HEK293 (cell line): Measurements from ENCODE around the gene METTL8.

Experiments
- CTCF ChIA-PET: fragments of 350-600 bp; formaldehyde crosslinking; extraction: SDS; loops from one replicate; lab custom pipeline; 2021; ENCODE audit warnings: antibody characterized with exemption; lab: Yijun Ruan, JAX
- POLR2A ChIA-PET: fragments of 300-600 bp; formaldehyde crosslinking; extraction: SDS; loops from one replicate; lab custom pipeline; 2020; ENCODE audit warnings: antibody characterized with exemption, inconsistent platforms; lab: Yijun Ruan, JAX
- H3K27ac ChIP-seq: fragments of 200-500 bp; sonication (Bioruptor generic); 2 replicates; pipeline ENCODE4 v1.5.1; 2014; ENCODE audit warnings: low read depth, low read length, control low read depth, inconsistent platforms; ENCODE audit errors: extremely low read depth
- H3K36me3 ChIP-seq, 2 experiments: fragments of 200-500 bp in 1 of 2; sonication (Bioruptor generic) in 1 of 2; 1 replicate in 1 of 2; 2 replicates in 1 of 2; pipeline ENCODE4 v1.5.1; 2014 to 2017; ENCODE audit warnings: inconsistent platforms in 2 of 2, low read length in 2 of 2; ENCODE audit not compliant: control insufficient read depth in 2 of 2, insufficient read depth in 1 of 2
- H3K4me1 ChIP-seq: fragments of 200-500 bp; sonication (Bioruptor generic); 2 replicates; pipeline ENCODE4 v1.5.1; 2014; ENCODE audit warnings: mild to moderate bottlenecking, low read length, inconsistent platforms; ENCODE audit not compliant: control insufficient read depth, insufficient read depth
- H3K4me3 ChIP-seq: 2 replicates; pipeline ENCODE4 v1.5.1; 2011; ENCODE audit warnings: low read depth, mild to moderate bottlenecking, control low read depth, low read length, moderate library complexity
- H3K9me3 ChIP-seq: fragments of 200-500 bp; sonication (Bioruptor generic); 2 replicates; pipeline ENCODE4 v1.5.1; 2014; ENCODE audit warnings: low read depth, low read length, inconsistent platforms; ENCODE audit not compliant: control insufficient read depth, insufficient read depth
- CTCF ChIP-seq: fragments of 450-650 bp; formaldehyde crosslinking; IDR thresholded peaks from 2 replicates; pipeline ENCODE4 v1.5.1; 2016; ENCODE audit warnings: missing biosample characterization, missing genetic modification characterization
- GLIS2 ChIP-seq: fragments of 450-650 bp; formaldehyde crosslinking; IDR thresholded peaks from 2 replicates; pipeline ENCODE4 v1.5.1; 2016; ENCODE audit warnings: missing biosample characterization, missing genetic modification characterization
- MYNN ChIP-seq: fragments of 450-650 bp; formaldehyde crosslinking; IDR thresholded peaks from 2 replicates; pipeline ENCODE4 v1.5.1; 2016; ENCODE audit warnings: missing biosample characterization, missing genetic modification characterization, borderline replicate concordance
- OSR2 ChIP-seq: fragments of 450-650 bp; formaldehyde crosslinking; IDR thresholded peaks from 2 replicates; pipeline ENCODE4 v1.5.1; 2016; ENCODE audit warnings: missing biosample characterization, missing genetic modification characterization
- PRDM1 ChIP-seq: fragments of 450-650 bp; formaldehyde crosslinking; IDR thresholded peaks from 2 replicates; pipeline ENCODE4; 2016; ENCODE audit warnings: missing biosample characterization, missing genetic modification characterization
- PRDM6 ChIP-seq: fragments of 450-650 bp; formaldehyde crosslinking; IDR thresholded peaks from 2 replicates; pipeline ENCODE4 v1.5.1; 2017; ENCODE audit warnings: missing biosample characterization, missing genetic modification characterization
- WT1 ChIP-seq: fragments of 450-650 bp; formaldehyde crosslinking; IDR thresholded peaks from 2 replicates; pipeline ENCODE4 v1.5.1; 2016; ENCODE audit warnings: missing biosample characterization, missing genetic modification characterization
- ZBTB21 ChIP-seq: fragments of 450-650 bp; formaldehyde crosslinking; IDR thresholded peaks from 2 replicates; pipeline ENCODE4 v1.5.1; 2017; ENCODE audit warnings: missing biosample characterization, missing genetic modification characterization
- ZBTB44 ChIP-seq: fragments of 450-650 bp; IDR thresholded peaks from 2 replicates; pipeline ENCODE4 v1.5.1; 2018; ENCODE audit warnings: missing biosample characterization, mild to moderate bottlenecking, missing genetic modification characterization
- ZIC2 ChIP-seq: fragments of 450-650 bp; formaldehyde crosslinking; IDR thresholded peaks from 2 replicates; pipeline ENCODE4 v1.5.1; 2016; ENCODE audit warnings: missing biosample characterization, missing genetic modification characterization
- ZNF133 ChIP-seq: fragments of 450-650 bp; formaldehyde crosslinking; IDR thresholded peaks from 2 replicates; pipeline ENCODE4 v1.5.1; 2016; ENCODE audit warnings: missing biosample characterization, missing genetic modification characterization
- ZNF155 ChIP-seq: fragments of 450-650 bp; formaldehyde crosslinking; IDR thresholded peaks from 2 replicates; pipeline ENCODE4 v1.5.1; 2016; ENCODE audit warnings: missing biosample characterization, missing genetic modification characterization
- ZNF341 ChIP-seq: fragments of 450-650 bp; formaldehyde crosslinking; IDR thresholded peaks from 2 replicates; pipeline ENCODE4; 2016; ENCODE audit warnings: low read depth, missing biosample characterization, missing genetic modification characterization
- ZNF48 ChIP-seq: fragments of 450-650 bp; formaldehyde crosslinking; IDR thresholded peaks from 2 replicates; pipeline ENCODE4 v1.5.1; 2016; ENCODE audit warnings: missing biosample characterization, missing genetic modification characterization
- ZNF571 ChIP-seq: fragments of 450-650 bp; formaldehyde crosslinking; IDR thresholded peaks from 2 replicates; pipeline ENCODE4 v1.5.0; 2017; ENCODE audit warnings: missing biosample characterization, missing genetic modification characterization
- ZNF621 ChIP-seq: fragments of 450-650 bp; formaldehyde crosslinking; IDR thresholded peaks from 2 replicates; pipeline ENCODE4 v1.5.1; 2017; ENCODE audit warnings: missing biosample characterization, missing genetic modification characterization
- ZNF747 ChIP-seq: fragments of 450-650 bp; formaldehyde crosslinking; IDR thresholded peaks from 2 replicates; pipeline ENCODE4 v1.5.1; 2016; ENCODE audit warnings: missing biosample characterization, missing genetic modification characterization

METTL8 gene

GRCh38 chr2:171410101-171410500, 23.7 kb downstream of the METTL8 start:
- ChIA-PET POLR2A (no interaction called here), CTCF (interaction anchor here (0.5 to 2.4 kb wide), 2 partner anchors 327 to 436 kb away, joined by 3 to 11 read pairs; no protein-coding TSS in a partner anchor)
- TF ChIP-seq PRDM6 = peak; percentile 47
- no peak for TF ChIP-seq OSR2
- H3K4me3 ChIP-seq = no peak overlapping the region
- no peaks in the 10 kb centered on the region for H3K9me3 ChIP-seq
- H3K36me3 ChIP-seq = no peaks in the 10 kb centered on the region; a peak in 1 of 3 replicates
- H3K4me1 ChIP-seq = peaks cover 6% of the 10 kb centered on the region
- H3K27ac ChIP-seq = no peak overlapping the region

GRCh38 chr2:171409436-171409971, 24.3 kb downstream of the METTL8 start:
- H3K4me3 ChIP-seq = no peak overlapping the region
- TF ChIP-seq ZBTB21 (tag by site-specific recombination) (no peak), WT1 (tag by site-specific recombination) (no peak), PRDM1 (tag by site-specific recombination) (peak; percentile 78), ZNF341 (tag by site-specific recombination) (0 out of 2 replicates have a peak, but pooled peaks have one; percentile 14), ZIC2 (tag by site-specific recombination) (peak; percentile 72; the same call in 1 of the 2 replicates), MYNN (tag by site-specific recombination) (no peak), GLIS2 (0 out of 2 replicates have a peak, but pooled peaks have one; percentile 27), ZNF621 (no peak)
- TF ChIP-seq, all 188 proteins: peak for 4
- no peak overlapping the region for H3K27ac ChIP-seq
- H3K36me3 ChIP-seq = no peaks in the 10 kb centered on the region; a peak in 1 of 3 replicates
- ChIA-PET POLR2A (no interaction called here), CTCF (interaction anchor here (2.4 kb wide), 1 partner anchor 436 kb away, joined by 11 read pairs; no protein-coding TSS in a partner anchor)
- no peaks in the 10 kb centered on the region for H3K9me3 ChIP-seq
- peaks cover 6% of the 10 kb centered on the region for H3K4me1 ChIP-seq

- ChIA-PET CTCF (interaction anchor here (1.1 kb wide), 1 partner anchor 9 kb away, joined by 5 read pairs; no protein-coding TSS in a partner anchor), POLR2A (no interaction called here)
- H3K4me1 ChIP-seq = peaks cover 6% of the 10 kb centered on the region
- TF ChIP-seq ZNF571 (tag by site-specific recombination) (no peak), ZNF48 (tag by site-specific recombination) (no peak), ZBTB44 (tag by site-specific recombination) (no peak), CTCF (tag by site-specific recombination) (no peak), ZNF133 (tag by site-specific recombination) (no peak), ZNF155 (tag by site-specific recombination) (no peak), ZNF747 (tag by site-specific recombination) (no peak)
- H3K9me3 ChIP-seq = no peaks in the 10 kb centered on the region
- H3K4me3 ChIP-seq = no peak overlapping the region
- H3K27ac ChIP-seq = no peak overlapping the region
- H3K36me3 ChIP-seq = no peaks in the 10 kb centered on the region
Measured at GRCh38 chr2:171407676-171408044, 26.1 kb downstream of the METTL8 start.
